Adrenal gland (tissue), 5 donors: Measurements from ENCODE around the gene SULF2.

Experiments
- CTCF ChIP-seq, 6 experiments: fragments of 450-650 bp in 4 of 6; fragments of 200-600 bp in 2 of 6; sonication (generic) in 1 of 6; IDR thresholded peaks; 1 replicate in 5 of 6; 2 replicates in 1 of 6; pipeline versions ENCODE4 v1.5.1 to v1.8.0; 2016 to 2021; ENCODE audit warnings: antibody characterized with exemption in 6 of 6, mild to moderate bottlenecking in 2 of 6, moderate library complexity in 1 of 6
- POLR2A ChIP-seq, 2 donors: fragments of 450-650 bp; IDR thresholded peaks; one replicate each; pipeline ENCODE4 v1.6.1; 2017; ENCODE audit warnings: antibody characterized with exemption in 2 of 2, mild to moderate bottlenecking in 2 of 2, moderate library complexity in 1 of 2
- donor health status: DM: no; HTN: no; CAD: no.

GRCh38 chr20:47802226-47802920 is 17.1 kb upstream of the SULF2 start:
- TF ChIP-seq CTCF (IDR thresholded peaks at IDR 0.05) = no peak
- TF ChIP-seq POLR2A (IDR thresholded peaks at IDR 0.05) = no peak
